SK-N-SH (cell line): ENCODE data around the gene IL17D.

Experiments
- RFX5 ChIP-seq: IDR thresholded peaks from 2 replicates; pipeline ENCODE4 v1.6.1; 2012; ENCODE audit warnings: mild to moderate bottlenecking, improper control_type of control experiment, low read length
- RXRA ChIP-seq: IDR thresholded peaks from 2 replicates; pipeline ENCODE4 v1.4.0; 2012; ENCODE audit warnings: low read depth, mild to moderate bottlenecking, borderline replicate concordance
- TF ChIP-seq, protein P1 (sequence below): fragments of 200-600 bp; sonication (generic); IDR thresholded peaks from 2 replicates; pipeline ENCODE4 v1.6.1; 2017; ENCODE audit warnings: antibody characterized with exemption, mild to moderate bottlenecking, moderate library complexity

DNA sequence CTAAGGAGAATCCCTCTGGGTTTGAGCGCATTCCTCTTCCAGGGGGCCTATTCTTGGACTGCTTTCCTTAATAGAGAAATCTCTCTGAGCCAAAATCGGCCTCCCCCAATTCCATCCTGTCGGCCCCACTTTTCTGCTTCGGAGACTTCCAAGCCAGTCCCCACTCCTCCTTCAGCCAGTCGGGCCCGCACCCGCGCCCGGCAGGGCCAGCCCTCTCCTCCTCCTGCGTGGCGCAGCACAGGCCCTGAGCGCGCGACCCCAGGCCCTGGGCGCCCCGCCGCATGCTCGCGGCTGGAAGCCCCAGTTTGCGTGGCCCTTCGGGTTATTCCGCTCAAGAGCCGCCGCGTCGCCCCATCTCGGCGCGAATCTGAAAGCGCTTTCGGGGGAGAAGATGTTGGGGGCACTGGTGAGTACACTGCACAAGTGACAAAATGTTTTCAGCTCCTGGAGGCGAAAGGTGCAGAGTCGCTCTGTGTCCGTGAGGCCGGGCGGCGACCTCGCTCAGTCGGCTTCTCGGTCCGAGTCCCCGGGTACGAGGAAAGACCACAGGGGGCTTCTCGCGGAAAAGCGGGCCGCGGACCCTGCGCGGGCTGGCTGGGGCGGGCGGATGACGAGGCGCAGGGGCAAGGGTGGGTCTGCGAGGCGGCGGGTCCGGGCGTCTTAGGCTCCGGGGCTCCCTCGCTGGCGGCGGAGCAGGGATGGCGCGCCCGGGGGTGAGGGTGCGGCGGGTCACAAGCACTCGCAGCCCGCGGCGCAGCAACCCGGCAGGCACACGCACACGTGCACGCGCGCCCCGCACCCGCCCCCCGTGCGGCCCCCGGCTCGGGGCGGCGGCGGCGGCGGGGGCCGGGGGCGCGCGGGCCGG is at the start of gene IL17D:
- TF ChIP-seq RXRA (no peak), RFX5 (no peak)
- TF ChIP-seq, protein P1, sequence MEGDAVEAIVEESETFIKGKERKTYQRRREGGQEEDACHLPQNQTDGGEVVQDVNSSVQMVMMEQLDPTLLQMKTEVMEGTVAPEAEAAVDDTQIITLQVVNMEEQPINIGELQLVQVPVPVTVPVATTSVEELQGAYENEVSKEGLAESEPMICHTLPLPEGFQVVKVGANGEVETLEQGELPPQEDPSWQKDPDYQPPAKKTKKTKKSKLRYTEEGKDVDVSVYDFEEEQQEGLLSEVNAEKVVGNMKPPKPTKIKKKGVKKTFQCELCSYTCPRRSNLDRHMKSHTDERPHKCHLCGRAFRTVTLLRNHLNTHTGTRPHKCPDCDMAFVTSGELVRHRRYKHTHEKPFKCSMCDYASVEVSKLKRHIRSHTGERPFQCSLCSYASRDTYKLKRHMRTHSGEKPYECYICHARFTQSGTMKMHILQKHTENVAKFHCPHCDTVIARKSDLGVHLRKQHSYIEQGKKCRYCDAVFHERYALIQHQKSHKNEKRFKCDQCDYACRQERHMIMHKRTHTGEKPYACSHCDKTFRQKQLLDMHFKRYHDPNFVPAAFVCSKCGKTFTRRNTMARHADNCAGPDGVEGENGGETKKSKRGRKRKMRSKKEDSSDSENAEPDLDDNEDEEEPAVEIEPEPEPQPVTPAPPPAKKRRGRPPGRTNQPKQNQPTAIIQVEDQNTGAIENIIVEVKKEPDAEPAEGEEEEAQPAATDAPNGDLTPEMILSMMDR: peak; percentile 11
